Loucy (cell line): ENCODE measurements around the gene TRIM31.
A peak's percentile ranks its signal among the peaks of the same experiment; 100 is the strongest.

Experiments
- H2AFZ ChIP-seq: fragments of 200-600 bp; sonication (generic); 2 replicates; pipeline ENCODE4 v1.6.0; 2016; ENCODE audit warnings: antibody characterized with exemption, mild to moderate bottlenecking, low read length, moderate library complexity
- H3F3A ChIP-seq: fragments of 200-600 bp; 2 replicates; pipeline ENCODE4 v1.6.0; 2016; ENCODE audit warnings: antibody characterized with exemption, low read depth, mild to moderate bottlenecking
- H3K27me3 ChIP-seq: fragments of 200-600 bp; sonication (generic); 2 replicates; pipeline ENCODE4 v1.6.1; 2014; ENCODE audit warnings: low read length, mild to moderate bottlenecking; ENCODE audit not compliant: insufficient read depth, poor library complexity, severe bottlenecking
- H3K36me3 ChIP-seq: fragments of 200-600 bp; sonication (generic); 2 replicates; pipeline ENCODE4 v1.6.1; 2016; ENCODE audit warnings: low read length; ENCODE audit not compliant: insufficient read depth
- H3K4me1 ChIP-seq: fragments of 200-600 bp; sonication (generic); 2 replicates; pipeline ENCODE4 v1.5.1; 2014; ENCODE audit warnings: low read length, mild to moderate bottlenecking; ENCODE audit not compliant: insufficient read depth, poor library complexity, severe bottlenecking
- H3K4me2 ChIP-seq: fragments of 200-600 bp; sonication (generic); 2 replicates; pipeline ENCODE4 v1.6.0; 2014; ENCODE audit warnings: antibody characterized with exemption, low read length, low read depth, mild to moderate bottlenecking; ENCODE audit not compliant: poor library complexity, severe bottlenecking
- H3K4me3 ChIP-seq: fragments of 200-600 bp; sonication (generic); 2 replicates; pipeline ENCODE4 v1.5.1; 2014; ENCODE audit warnings: low read length, mild to moderate bottlenecking, mixed read lengths; ENCODE audit not compliant: poor library complexity, severe bottlenecking
- H3K79me2 ChIP-seq: fragments of 200-600 bp; sonication (generic); 2 replicates; pipeline ENCODE4 v1.6.1; 2014; ENCODE audit warnings: low read length; ENCODE audit not compliant: insufficient read depth
- H3K9ac ChIP-seq: fragments of 200-600 bp; sonication (generic); 2 replicates; pipeline ENCODE4 v1.6.0; 2014; ENCODE audit warnings: mild to moderate bottlenecking, low read depth, low read length, moderate library complexity; ENCODE audit not compliant: poor library complexity, severe bottlenecking
- H3K9me2 ChIP-seq: fragments of 200-600 bp; sonication (generic); replicated peaks from 2 replicates; pipeline ENCODE4 v1.6.1; 2016; ENCODE audit warnings: low read depth, low read length, mixed read lengths
- H3K9me3 ChIP-seq: fragments of 200-600 bp; sonication (generic); 2 replicates; pipeline ENCODE4 v1.6.1; 2014; ENCODE audit warnings: mild to moderate bottlenecking, antibody characterized with exemption, low read length, low read depth; ENCODE audit not compliant: insufficient read depth
- H4K20me1 ChIP-seq: fragments of 200-600 bp; sonication (generic); 2 replicates; pipeline ENCODE4 v1.6.0; 2014; ENCODE audit warnings: antibody characterized with exemption, low read length, mild to moderate bottlenecking; ENCODE audit not compliant: insufficient read depth, poor library complexity, severe bottlenecking
- CTCF ChIP-seq: fragments of 200-600 bp; sonication (generic); conservative IDR thresholded peaks from 2 replicates; pipeline ENCODE4 v1.5.1; 2014; ENCODE audit warnings: mild to moderate bottlenecking, antibody characterized with exemption, low read length
- EZH2phosphoT487 ChIP-seq: fragments of 200-600 bp; IDR thresholded peaks from 2 replicates; pipeline ENCODE4 v1.6.1; 2018; ENCODE audit warnings: antibody characterized with exemption, mild to moderate bottlenecking, moderate library complexity, borderline replicate concordance

Gene TRIM31

GRCh38 chr6:30071858-30072257, 41.0 kb downstream of the TRIM31 start:
- no peak overlapping the region for H3K4me3 ChIP-seq
- H3K79me2 ChIP-seq, result peaks cover 17% of the 10 kb centered on the region
- no peak overlapping the region for H3K4me2 ChIP-seq
- no peak overlapping the region for H2AFZ ChIP-seq
- H3K4me1 ChIP-seq, result peaks cover 27% of the 10 kb centered on the region
- H3K9me3 ChIP-seq, result no peaks in the 10 kb centered on the region
- no peaks in the 10 kb centered on the region for H3K36me3 ChIP-seq
- H3K9ac ChIP-seq, result no peak overlapping the region
- TF ChIP-seq CTCF (no peak), EZH2phosphoT487 (no peak)
- no peaks in the 10 kb centered on the region for H3K27me3 ChIP-seq
- peaks cover 8% of the 10 kb centered on the region for H4K20me1 ChIP-seq
- no peaks in the 10 kb centered on the region for H3F3A ChIP-seq
- H3K9me2 ChIP-seq, result no peaks in the 10 kb centered on the region

GRCh38 chr6:30071081-30071818, 41.6 kb downstream of the TRIM31 start:
- no peak overlapping the region for H3K4me2 ChIP-seq
- H3K9ac ChIP-seq, result no peak overlapping the region
- no peaks in the 10 kb centered on the region for H3K9me3 ChIP-seq
- peaks cover 24% of the 10 kb centered on the region for H3K4me1 ChIP-seq
- H3F3A ChIP-seq, result no peaks in the 10 kb centered on the region
- no peak for TF ChIP-seq CTCF
- TF ChIP-seq EZH2phosphoT487, result no peak
- H4K20me1 ChIP-seq, result peaks cover 8% of the 10 kb centered on the region
- no peak overlapping the region for H2AFZ ChIP-seq
- peaks cover 17% of the 10 kb centered on the region for H3K79me2 ChIP-seq
- H3K4me3 ChIP-seq, result no peak overlapping the region
- H3K27me3 ChIP-seq, result no peaks in the 10 kb centered on the region
- H3K36me3 ChIP-seq, result no peaks in the 10 kb centered on the region
- no peaks in the 10 kb centered on the region for H3K9me2 ChIP-seq

GRCh38 chr6:30067460-30068139, 45.3 kb downstream of the TRIM31 start:
- no peak for TF ChIP-seq CTCF
- no peak for TF ChIP-seq EZH2phosphoT487
- H3K79me2 ChIP-seq, result peaks cover 39% of the 10 kb centered on the region
- peaks cover 34% of the 10 kb centered on the region for H3K4me1 ChIP-seq
- no peaks in the 10 kb centered on the region for H3K9me3 ChIP-seq
- H3F3A ChIP-seq, result no peaks in the 10 kb centered on the region
- peak overlapping the region; percentile 84 for H3K9ac ChIP-seq
- H3K9me2 ChIP-seq, result no peaks in the 10 kb centered on the region
- no peaks in the 10 kb centered on the region for H3K27me3 ChIP-seq
- H3K4me2 ChIP-seq, result peak overlapping the region; percentile 95
- H4K20me1 ChIP-seq, result peaks cover 8% of the 10 kb centered on the region
- peak overlapping the region; percentile 79 for H2AFZ ChIP-seq
- H3K36me3 ChIP-seq, result no peaks in the 10 kb centered on the region; the same call in 1 of the 2 replicates
- peak overlapping the region; percentile 89 for H3K4me3 ChIP-seq
